ENCODE data around the gene DDI1.
"Not testable (repeated sequence)": the region's sequence is repeated elsewhere in the genome, so short reads cannot be mapped to it uniquely, and the experiment has no call there.

Gene DDI1

GRCh38 chr11:104041792-104042191 lies 5.4 kb downstream of the DDI1 start:
- DNase-seq (ENCODE audit: low read depth) = no peak

- no peak for DNase-seq (ENCODE audit: low read depth)
Measured at GRCh38 chr11:104043142-104043541, 6.7 kb downstream of the DDI1 start.

GRCh38 chr11:104043678-104044239 lies 7.3 kb downstream of the DDI1 start:
- DNase-seq (ENCODE audit: low read depth) = no peak

GRCh38 chr11:104046331-104046730 lies 9.9 kb downstream of the DDI1 start:
- DNase-seq (ENCODE audit: low read depth) = no peak

GRCh38 chr11:104046858-104047257 lies 10.4 kb downstream of the DDI1 start:
- DNase-seq (ENCODE audit: low read depth) = not testable (repeated sequence)

GRCh38 chr11:104049116-104049515 lies 12.7 kb downstream of the DDI1 start:
- DNase-seq (ENCODE audit: low read depth) = no peak

GRCh38 chr11:104051778-104052177 lies 15.3 kb downstream of the DDI1 start:
- no peak for DNase-seq (ENCODE audit: low read depth)

- DNase-seq (ENCODE audit: low read depth) = no peak
Measured at GRCh38 chr11:104053743-104054478, 17.5 kb downstream of the DDI1 start.

- DNase-seq (ENCODE audit: low read depth) = no peak
Measured at GRCh38 chr11:104054911-104055529, 18.6 kb downstream of the DDI1 start.

- no peak for DNase-seq (ENCODE audit: low read depth)
Measured at GRCh38 chr11:104055596-104055995, 19.2 kb downstream of the DDI1 start.

- DNase-seq (ENCODE audit: low read depth) = no peak
Measured at GRCh38 chr11:104057908-104058307, 21.5 kb downstream of the DDI1 start.

- no peak for DNase-seq (ENCODE audit: low read depth)
Measured at GRCh38 chr11:104058680-104059079, 22.2 kb downstream of the DDI1 start.

- no peak for DNase-seq (ENCODE audit: low read depth)
Measured at GRCh38 chr11:104060004-104060794, 23.8 kb downstream of the DDI1 start.

- DNase-seq (ENCODE audit: low read depth) = no peak
Measured at GRCh38 chr11:104060820-104061219, 24.4 kb downstream of the DDI1 start.

GRCh38 chr11:104061853-104062521 lies 25.5 kb downstream of the DDI1 start:
- no peak for DNase-seq (ENCODE audit: low read depth)

- DNase-seq (ENCODE audit: low read depth) = no peak
Measured at GRCh38 chr11:104064034-104064630, 27.7 kb downstream of the DDI1 start.

- DNase-seq (ENCODE audit: low read depth) = no peak
Measured at GRCh38 chr11:104067534-104067933, 31.1 kb downstream of the DDI1 start.

GRCh38 chr11:104073950-104074705 lies 37.7 kb downstream of the DDI1 start:
- DNase-seq (ENCODE audit: low read depth) = no peak

GRCh38 chr11:104075091-104075490 lies 38.7 kb downstream of the DDI1 start:
- DNase-seq (ENCODE audit: low read depth) = no peak

- no peak for DNase-seq (ENCODE audit: low read depth)
Measured at GRCh38 chr11:104075706-104076105, 39.3 kb downstream of the DDI1 start.

- DNase-seq (ENCODE audit: low read depth) = no peak
Measured at GRCh38 chr11:104076455-104076854, 40.0 kb downstream of the DDI1 start.
